HepG2 (cell line): ENCODE results near the gene NEDD4L. TPM values are rescaled to one million over a fixed set of nuclear protein-coding genes. Genes with fewer than 3 reads are reported as not detected.
A peak's percentile ranks its signal among the peaks of the same experiment; 100 is the strongest.

Source experiments
- BRCA1 ChIP-seq: sonication (generic); formaldehyde crosslinking; IDR thresholded peaks from 2 replicates; pipeline ENCODE4 v1.4.0; 2020; ENCODE audit warnings: missing genetic modification reagents
- DMAP1 ChIP-seq: IDR thresholded peaks from 2 replicates; pipeline ENCODE4 v1.6.1; 2016
- E2F1 ChIP-seq: sonication (generic); formaldehyde crosslinking; IDR thresholded peaks from 2 replicates; pipeline ENCODE4 v1.5.0; 2020; ENCODE audit warnings: missing genetic modification reagents
- IRX3 ChIP-seq: sonication (generic); formaldehyde crosslinking; IDR thresholded peaks from 2 replicates; pipeline ENCODE4 v1.8.1; 2023; ENCODE audit warnings: mild to moderate bottlenecking, low read depth, missing genetic modification reagents, borderline replicate concordance
- JARID2 ChIP-seq: sonication (generic); formaldehyde crosslinking; IDR thresholded peaks from 2 replicates; pipeline ENCODE4 v1.8.1; 2023; ENCODE audit warnings: missing genetic modification reagents, inconsistent platforms; ENCODE audit not compliant: insufficient replicate concordance
- KLF12 ChIP-seq: sonication (generic); formaldehyde crosslinking; IDR thresholded peaks from 2 replicates; pipeline ENCODE4 v1.4.0; 2020; ENCODE audit warnings: missing genetic modification reagents, borderline replicate concordance
- MLX ChIP-seq: IDR thresholded peaks from 2 replicates; pipeline ENCODE4 v1.6.1; 2016
- RARA ChIP-seq: IDR thresholded peaks from 2 replicates; pipeline ENCODE4 v1.6.1; 2016; ENCODE audit warnings: missing genetic modification reagents, missing compliant biosample characterization
- SALL2 ChIP-seq: sonication (generic); formaldehyde crosslinking; IDR thresholded peaks from 2 replicates; pipeline ENCODE4 v1.8.1; 2023; ENCODE audit warnings: mild to moderate bottlenecking, missing genetic modification reagents, inconsistent platforms
- SIN3B ChIP-seq: fragments of 150-350 bp; IDR thresholded peaks from 2 replicates; pipeline ENCODE4 v1.6.1; 2014; ENCODE audit warnings: low read length
- SOX13 ChIP-seq, 3 experiments: fragments of 450-650 bp in 1 of 3; sonication (generic) in 1 of 3; formaldehyde crosslinking in 1 of 3; IDR thresholded peaks in 2 of 3; conservative IDR thresholded peaks in 1 of 3; 2 replicates each; pipeline versions ENCODE4 v1.5.0 to v1.6.1; 2016 to 2020; ENCODE audit warnings: antibody characterized with exemption in 1 of 3, mild to moderate bottlenecking in 1 of 3, missing compliant biosample characterization in 1 of 3, missing genetic modification reagents in 1 of 3, moderate library complexity in 1 of 3
- SOX6 ChIP-seq, 2 experiments: fragments of 450-650 bp in 1 of 2; sonication (generic) in 1 of 2; formaldehyde crosslinking in 1 of 2; IDR thresholded peaks; 2 replicates each; pipeline versions ENCODE4 v1.4.0 to v1.6.1; 2017 to 2020; ENCODE audit warnings: antibody characterized with exemption in 1 of 2, mild to moderate bottlenecking in 1 of 2, missing genetic modification reagents in 1 of 2
- SUZ12 ChIP-seq: fragments of 150-350 bp; IDR thresholded peaks from 2 replicates; pipeline ENCODE4 v1.6.1; 2014; ENCODE audit warnings: low read depth, low read length
- TOE1 ChIP-seq: sonication (generic); formaldehyde crosslinking; IDR thresholded peaks from 2 replicates; pipeline ENCODE4 v1.4.0; 2020; ENCODE audit warnings: mild to moderate bottlenecking, missing genetic modification reagents
- ZFP37 ChIP-seq: sonication (generic); formaldehyde crosslinking; IDR thresholded peaks from 2 replicates; pipeline ENCODE4 v1.4.0; 2020; ENCODE audit warnings: missing genetic modification reagents, borderline replicate concordance
- ZFP62 ChIP-seq: sonication (generic); formaldehyde crosslinking; IDR thresholded peaks from 2 replicates; pipeline ENCODE4 v1.4.0; 2020; ENCODE audit warnings: missing genetic modification reagents
- ZHX1 ChIP-seq: sonication (generic); formaldehyde crosslinking; IDR thresholded peaks from 2 replicates; pipeline ENCODE4 v1.8.1; 2022; ENCODE audit warnings: low read depth, mild to moderate bottlenecking, missing genetic modification reagents
- ZNF253 ChIP-seq: sonication (generic); formaldehyde crosslinking; IDR thresholded peaks from 2 replicates; pipeline ENCODE4 v1.8.0; 2022; ENCODE audit warnings: mild to moderate bottlenecking, missing genetic modification reagents, borderline replicate concordance
- ZNF800 ChIP-seq: sonication (generic); formaldehyde crosslinking; IDR thresholded peaks from 2 replicates; pipeline ENCODE4 v1.4.0; 2020; ENCODE audit warnings: missing genetic modification reagents
- ZNF891 ChIP-seq: sonication (generic); formaldehyde crosslinking; IDR thresholded peaks from 2 replicates; pipeline ENCODE4 v1.5.0; 2020; ENCODE audit warnings: mild to moderate bottlenecking, missing genetic modification reagents
- polyA plus RNA-seq, 8 experiments: library from polyadenylated mRNA; depleted of rRNA in 3 of 8; stranded (reverse) in 7 of 8; unstranded in 1 of 8; fragments of >200 nt; fragmentation: Illumina TruSeq in 4 of 8; extraction: Trizol in 4 of 8; gene quantifications; 2 replicates each; pipeline versions ENCODE4 v1.2.1 to v1.2.3, GENCODE V29; 2011 to 2016; ENCODE audit warnings: low read depth in 4 of 8, missing spikeins in 1 of 8, mixed read lengths in 1 of 8; ENCODE audit not compliant: insufficient read depth in 1 of 8
- total RNA-seq, 5 experiments: library from RNA; depleted of rRNA; stranded (reverse); fragments of >200 nt; fragmentation: Illumina TruSeq; extraction: Trizol; gene quantifications; 2 replicates each; pipeline ENCODE4 v1.2.3, GENCODE V29; 2016; ENCODE audit warnings: low read depth in 1 of 5

Gene NEDD4L
- total and polyA plus RNA-seq, 2 of the 13 experiments (the other 11 are each of a cell fraction or from before 2014, with no cell fraction given), result 168 to 390 TPM

- TF ChIP-seq ZNF891 (CRISPR knock-in tag) (no peak), RARA (CRISPR knock-in tag) (0 out of 2 replicates have a peak, but pooled peaks have one; percentile 19), IRX3 (CRISPR knock-in tag) (no peak), ZHX1 (CRISPR knock-in tag) (no peak), JARID2 (no peak), SOX13 (IDR thresholded peaks at IDR 0.05) (no peak), SOX13 (CRISPR knock-in tag; conservative IDR thresholded peaks at IDR 0.05 in 1 of 2, IDR thresholded peaks at IDR 0.05 in 1 of 2) (peak in 1 of 2 experiments; percentile 59; a peak in 2 of 4 replicates), TOE1 (CRISPR knock-in tag) (no peak), ZFP37 (CRISPR knock-in tag) (no peak), ZNF800 (CRISPR knock-in tag) (no peak), E2F1 (no peak), SIN3B (no peak), ZNF253 (CRISPR knock-in tag) (no peak), SALL2 (CRISPR knock-in tag) (no peak), SUZ12 (no peak), ZFP62 (CRISPR knock-in tag) (no peak), SOX6 (IDR thresholded peaks at IDR 0.05) (no peak), SOX6 (CRISPR knock-in tag; IDR thresholded peaks at IDR 0.05) (peak; percentile 55; the same call in 1 of the 2 replicates), DMAP1 (CRISPR knock-in tag) (no peak), MLX (CRISPR knock-in tag) (no peak), KLF12 (CRISPR knock-in tag) (no peak), BRCA1 (no peak)
These were observed 10.2 kb downstream of the NEDD4L start (continued) for GRCh38 chr18:58054041-58054781.
